ENCODE measurements around the gene BEND6. TPM values are rescaled to one million over a fixed set of nuclear protein-coding genes. Genes with fewer than 3 reads are reported as not detected.

BEND6 gene
- total RNA-seq, 1 donor from 2014 or later, result 2.3 TPM

GRCh38 chr6:56946368-56946767 lies 8.5 kb upstream of the BEND6 start:
- no peak for DNase-seq (ENCODE audit: low read depth, low spot score)
- Mint-ChIP-seq H3K4me3 (no peak overlapping the region), H3K36me3 (ENCODE audit: low read depth) (peaks cover 3% of the 10 kb centered on the region), H3K4me1 (peaks cover 5% of the 10 kb centered on the region), H3K27me3 (ENCODE audit: low read depth) (no peaks in the 10 kb centered on the region), H3K27ac (ENCODE audit: unreplicated experiment) (no peak overlapping the region), H3K9me3 (peaks cover 6% of the 10 kb centered on the region)
- no peak for TF ChIP-seq CTCF (conservative IDR thresholded peaks at IDR 0.05)

- DNase-seq (ENCODE audit: low read depth, low spot score), result no peak
- H3K27ac Mint-ChIP-seq (ENCODE audit: unreplicated experiment), result no peak overlapping the region
- peaks cover 9% of the 10 kb centered on the region for H3K27me3 Mint-ChIP-seq (ENCODE audit: low read depth)
- no peak overlapping the region for H3K4me3 Mint-ChIP-seq
- H3K9me3 Mint-ChIP-seq, result no peaks in the 10 kb centered on the region
- peaks cover 6% of the 10 kb centered on the region for H3K4me1 Mint-ChIP-seq
- H3K36me3 Mint-ChIP-seq (ENCODE audit: low read depth), result no peaks in the 10 kb centered on the region
- TF ChIP-seq CTCF (conservative IDR thresholded peaks at IDR 0.05), result no peak
Observed at GRCh38 chr6:56947924-56948323, 7.0 kb upstream of the BEND6 start.

GRCh38 chr6:56949265-56949664 lies 5.6 kb upstream of the BEND6 start:
- H3K9me3 Mint-ChIP-seq, result no peaks in the 10 kb centered on the region
- H3K27ac Mint-ChIP-seq (ENCODE audit: unreplicated experiment), result no peak overlapping the region
- no peak for TF ChIP-seq CTCF (conservative IDR thresholded peaks at IDR 0.05)
- no peak overlapping the region for H3K4me3 Mint-ChIP-seq
- peaks cover 23% of the 10 kb centered on the region for H3K27me3 Mint-ChIP-seq (ENCODE audit: low read depth)
- no peak for DNase-seq (ENCODE audit: low read depth, low spot score)
- H3K4me1 Mint-ChIP-seq, result peaks cover 19% of the 10 kb centered on the region
- no peaks in the 10 kb centered on the region for H3K36me3 Mint-ChIP-seq (ENCODE audit: low read depth)

GRCh38 chr6:56949925-56950495 lies 4.9 kb upstream of the BEND6 start:
- Mint-ChIP-seq H3K9me3 (no peaks in the 10 kb centered on the region), H3K27me3 (ENCODE audit: low read depth) (peaks cover 25% of the 10 kb centered on the region), H3K4me1 (peaks cover 20% of the 10 kb centered on the region), H3K36me3 (ENCODE audit: low read depth) (no peaks in the 10 kb centered on the region), H3K27ac (ENCODE audit: unreplicated experiment) (no peak overlapping the region), H3K4me3 (no peak overlapping the region)
- no peak for DNase-seq (ENCODE audit: low read depth, low spot score)
- TF ChIP-seq CTCF (conservative IDR thresholded peaks at IDR 0.05), result no peak

GRCh38 chr6:56951049-56951831 lies 3.7 kb upstream of the BEND6 start:
- DNase-seq (ENCODE audit: low read depth, low spot score), result no peak
- Mint-ChIP-seq H3K27me3 (ENCODE audit: low read depth) (peaks cover 35% of the 10 kb centered on the region), H3K4me1 (peaks cover 29% of the 10 kb centered on the region), H3K36me3 (ENCODE audit: low read depth) (no peaks in the 10 kb centered on the region), H3K4me3 (no peak overlapping the region), H3K27ac (ENCODE audit: unreplicated experiment) (no peak overlapping the region), H3K9me3 (no peaks in the 10 kb centered on the region)
- no peak for TF ChIP-seq CTCF (conservative IDR thresholded peaks at IDR 0.05)
